Stimulated activated CD8-positive, alpha-beta memory T cell treated with anti-CD3 and anti-CD28 coated beads, Interleukin-4, amount 100 ng/mL, for 48 hours (primary cell): ENCODE results near the gene NELFB.
A peak's percentile ranks its signal among the peaks of the same experiment; 100 is the strongest.

ENCODE experiments used
- DNase-seq: peaks from one replicate; pipeline ENCODE4 v3.0.0-alpha.2; 2020

NELFB gene

DNA sequence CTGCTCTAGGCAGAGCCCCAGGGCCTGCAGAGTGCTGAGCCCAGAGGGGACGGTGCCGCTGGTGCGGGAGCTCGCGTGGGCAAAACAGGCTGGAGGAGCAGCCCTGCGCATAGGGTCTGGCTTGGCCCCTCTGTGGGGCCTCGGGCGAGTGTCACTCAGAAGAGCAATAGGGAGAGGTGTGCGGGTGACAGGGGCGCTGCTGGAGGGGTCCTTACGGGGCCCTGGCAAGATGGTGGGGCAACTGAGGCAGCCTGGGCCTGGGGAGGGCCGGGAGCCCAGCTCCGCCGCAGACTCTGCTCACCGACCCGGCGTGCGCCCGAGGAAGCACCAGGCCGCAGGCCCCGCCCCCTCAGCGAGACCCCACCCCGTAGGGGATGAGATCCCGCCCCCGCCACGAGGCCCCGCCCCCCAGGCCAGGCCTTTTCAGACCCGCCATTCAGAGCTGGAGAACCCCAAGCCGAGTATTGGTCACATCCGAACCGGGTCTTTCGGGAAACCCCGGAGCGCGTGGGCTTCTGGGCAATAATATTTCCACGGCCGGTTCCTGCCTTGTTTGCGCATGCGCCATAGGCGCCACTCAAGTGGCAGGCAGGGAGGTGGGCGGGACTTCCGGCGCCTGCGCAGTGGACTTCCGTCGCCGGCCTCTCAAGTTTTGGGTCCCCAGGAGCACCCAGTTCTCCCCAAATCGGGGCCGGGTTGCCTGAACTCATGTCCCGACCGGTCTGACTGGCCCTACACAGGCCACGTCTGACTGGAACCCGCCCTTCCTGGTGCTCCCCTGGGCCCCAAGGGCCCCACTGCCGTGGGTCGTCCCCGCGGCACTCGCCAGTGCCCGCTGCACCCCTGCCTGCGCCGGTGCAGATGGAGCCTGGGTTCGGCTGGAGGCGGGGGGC, 31.8 kb upstream of the NELFB start:
- DNase-seq: peak; percentile 99

DNA sequence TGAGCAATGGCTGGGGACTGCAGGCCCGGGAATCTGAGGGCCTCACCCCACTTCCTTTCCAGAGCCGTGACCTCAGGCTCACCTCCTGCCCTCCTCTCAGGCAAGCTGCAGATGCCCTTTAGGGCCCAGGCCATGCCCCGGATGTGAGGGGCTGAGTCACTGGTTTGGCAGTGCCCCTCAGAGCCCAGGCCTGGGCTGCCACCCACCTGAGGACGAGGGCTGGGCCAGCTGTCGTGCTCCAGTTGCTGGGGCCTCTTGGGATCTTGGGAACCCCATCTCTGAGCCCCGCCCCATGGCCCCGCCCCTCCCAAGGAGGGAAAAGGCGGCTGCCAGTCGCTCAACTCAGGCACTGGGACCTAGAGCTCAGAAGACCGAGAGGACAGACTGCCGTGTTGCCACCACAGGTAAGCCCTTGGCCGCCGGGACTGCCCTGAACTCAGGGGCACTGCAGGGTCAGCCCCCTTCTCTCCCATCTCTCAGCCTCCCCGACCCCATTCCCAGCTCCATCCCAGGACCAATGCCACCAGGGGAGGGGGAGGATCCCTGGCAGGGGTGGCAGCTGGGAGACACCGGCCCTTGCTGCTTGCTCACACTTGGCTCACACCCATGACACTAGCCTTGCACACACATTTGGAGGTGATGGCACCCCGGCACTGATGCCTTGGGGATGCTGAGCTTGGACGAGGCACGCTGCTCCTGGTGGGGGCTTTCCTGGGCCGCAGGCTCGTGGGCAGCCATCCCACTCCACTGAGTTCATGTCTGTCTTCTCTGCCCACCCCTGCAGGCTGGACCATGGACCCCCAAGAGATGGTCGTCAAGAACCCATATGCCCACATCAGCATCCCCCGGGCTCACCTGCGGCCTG, 30.1 kb upstream of the NELFB start, which contains the start of gene CYSRT1:
Gene CYSRT1, plus strand, starts transcription at position 345 of the 865 bp plus-strand sequence. Its CDS starts 448 bp downstream, at position 793.
- DNase-seq: no peak

GRCh38 chr9:137225699-137226331, 29.3 kb upstream of the NELFB start:
- no peak for DNase-seq

GRCh38 chr9:137226338-137227053, 28.6 kb upstream of the NELFB start:
- DNase-seq: no peak

- DNase-seq: peak; percentile 91
Measured at GRCh38 chr9:137227054-137227852, 27.9 kb upstream of the NELFB start, which contains the start of gene RNF224. Gene RNF224 (plus strand): TSS chr9:137227502. CDS start chr9:137228336, 834 bp downstream.

DNA sequence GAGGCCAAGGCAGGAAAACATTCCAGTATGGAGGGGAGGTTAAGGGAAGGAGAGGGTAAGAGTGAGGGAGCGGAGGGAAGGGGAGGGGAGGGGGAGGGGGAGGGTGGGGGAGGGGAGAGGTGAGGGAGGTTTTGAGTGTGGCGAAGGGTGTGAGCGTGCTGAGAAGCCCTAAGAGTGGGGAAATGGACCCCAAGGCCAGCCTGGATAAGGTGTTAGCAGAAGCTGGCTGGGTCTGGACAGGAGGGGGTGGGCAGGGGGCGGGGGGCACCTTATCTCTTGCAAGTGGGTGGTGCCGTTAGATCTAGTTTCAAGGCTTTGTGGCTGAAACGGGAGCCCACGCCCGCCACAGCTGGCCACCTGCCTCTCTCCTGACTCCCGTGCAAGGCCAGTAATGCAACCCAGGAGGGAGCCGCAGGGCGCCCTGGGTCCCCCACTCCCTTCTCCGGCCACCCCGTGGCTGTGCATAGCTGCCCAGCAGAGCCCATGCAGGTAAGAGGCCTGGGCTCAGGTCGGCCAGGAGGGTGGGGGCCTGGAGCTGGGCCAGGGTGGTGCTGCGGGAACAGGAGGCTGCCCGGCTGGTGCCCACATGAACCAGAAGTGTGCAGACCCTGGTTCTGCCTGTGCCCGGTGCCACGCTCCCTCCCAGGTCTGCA, 27.1 kb upstream of the NELFB start:
- no peak for DNase-seq

- no peak for DNase-seq
Measured at GRCh38 chr9:137228506-137228967, 26.6 kb upstream of the NELFB start.

DNA sequence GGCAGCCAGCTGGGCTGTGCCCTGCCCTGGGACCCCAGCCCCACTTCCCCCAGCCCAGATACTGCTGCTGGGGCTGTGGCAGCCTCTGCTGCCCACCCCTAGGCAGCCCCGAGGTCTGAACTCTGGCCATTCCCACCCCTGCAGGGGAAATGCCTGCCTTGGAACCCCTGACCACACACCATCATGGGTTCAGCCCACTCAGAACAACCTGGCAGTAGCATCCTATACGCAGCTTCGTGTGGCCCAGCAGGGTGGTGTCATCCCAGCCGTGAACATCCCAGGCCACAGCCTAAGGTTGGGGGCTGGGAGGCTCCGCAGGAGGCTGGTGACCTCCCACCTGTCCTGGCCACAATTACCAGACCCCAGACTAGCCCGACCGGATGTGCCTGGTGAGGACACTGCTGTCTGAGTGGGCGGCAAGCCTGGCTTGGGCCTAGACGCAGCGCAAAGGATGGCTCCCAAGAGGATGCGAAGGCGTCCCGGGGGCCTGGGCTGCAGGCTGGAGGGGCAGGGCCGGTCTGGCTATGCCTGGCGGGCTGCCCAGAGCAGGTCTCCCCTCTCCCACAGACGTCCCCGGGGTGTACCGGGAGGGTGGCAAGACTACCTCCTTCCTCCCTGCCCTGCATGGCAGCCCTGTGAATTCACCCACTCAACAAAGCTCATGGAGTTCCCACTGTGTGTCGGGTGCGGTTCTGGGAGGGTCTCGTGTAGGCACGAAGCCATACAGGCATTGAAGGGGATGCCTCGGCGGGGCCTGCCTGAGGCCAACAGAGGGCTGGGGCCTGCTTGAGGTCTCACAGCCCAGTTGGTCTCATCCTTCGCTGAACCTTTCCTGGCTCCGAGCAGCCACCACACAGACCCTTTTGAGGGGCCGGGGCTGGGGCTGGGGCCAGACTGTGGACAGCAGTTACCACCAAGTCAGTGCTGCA, 25.9 kb upstream of the NELFB start:
- no peak for DNase-seq

- no peak for DNase-seq
Measured at GRCh38 chr9:137229903-137230704, 25.0 kb upstream of the NELFB start.

DNA sequence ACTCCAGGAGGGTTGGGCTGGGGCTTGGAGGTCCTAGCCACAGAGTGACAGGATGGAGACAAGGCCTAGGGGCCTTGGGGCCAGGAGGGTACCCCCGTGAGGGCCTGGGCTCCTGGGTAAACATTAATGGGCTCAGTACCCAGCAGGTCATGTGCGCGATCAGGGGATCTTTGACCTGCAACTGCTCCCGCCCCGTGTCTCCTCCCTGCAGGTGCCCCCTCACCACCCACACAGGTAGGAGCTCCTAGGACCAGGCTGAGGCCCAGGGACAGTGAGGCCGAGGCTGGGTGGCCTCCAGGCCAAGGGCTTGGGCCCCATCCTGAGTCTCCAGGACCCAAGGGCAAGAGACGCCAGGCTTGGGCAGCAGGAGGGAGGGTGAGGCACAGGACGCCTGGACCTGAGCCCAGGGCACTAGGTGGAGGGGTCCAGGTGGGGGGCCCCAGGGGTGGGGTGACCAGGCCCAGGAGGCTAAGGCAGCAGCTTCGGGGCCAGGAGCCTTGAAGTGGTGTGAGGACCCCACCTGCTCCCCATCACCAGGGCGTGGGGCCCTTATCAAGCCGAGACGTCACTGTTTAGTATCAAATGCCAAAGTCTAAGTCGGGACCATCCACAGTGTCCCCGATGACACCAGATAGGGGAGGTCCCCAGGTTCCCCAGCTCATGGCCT, 24.3 kb upstream of the NELFB start, which contains the start of gene SLC34A3:
Gene SLC34A3, plus strand, starts transcription at position 197 of the 667 bp plus-strand sequence. CDS start 802 bp downstream, outside the sequence.
- DNase-seq: no peak

DNA sequence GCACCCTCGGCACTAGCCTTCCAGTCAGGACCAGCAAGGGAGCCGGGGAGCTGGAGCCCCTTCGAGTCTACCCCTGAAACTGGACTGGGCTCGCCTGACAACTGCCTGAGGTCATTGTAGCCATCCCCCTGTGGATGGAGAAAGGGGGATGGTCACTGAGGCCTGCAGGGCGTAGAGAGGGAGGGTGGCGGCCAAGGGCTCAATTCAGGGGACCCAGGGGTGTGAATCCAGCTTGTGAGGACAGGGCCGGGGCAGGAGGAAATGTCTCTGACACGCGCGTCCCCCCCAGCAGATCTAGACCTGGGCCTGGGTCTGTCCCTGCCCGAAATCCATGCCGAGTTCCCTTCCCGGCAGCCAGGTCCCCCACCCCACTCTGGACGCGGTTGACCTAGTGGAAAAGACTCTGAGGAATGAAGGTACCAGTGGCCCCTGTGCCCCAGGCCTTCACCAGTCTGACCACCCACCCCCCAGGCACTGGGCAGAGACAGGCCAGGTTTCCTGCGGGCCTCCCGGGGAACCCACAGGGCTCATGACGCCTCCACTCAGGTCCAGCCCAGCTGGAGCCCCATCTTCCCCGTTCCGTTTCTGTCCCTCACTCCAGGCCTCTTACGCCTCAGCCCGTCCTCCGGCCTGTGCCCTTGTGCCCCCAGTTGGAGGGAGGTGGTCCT, 23.6 kb upstream of the NELFB start:
- DNase-seq: no peak

DNA sequence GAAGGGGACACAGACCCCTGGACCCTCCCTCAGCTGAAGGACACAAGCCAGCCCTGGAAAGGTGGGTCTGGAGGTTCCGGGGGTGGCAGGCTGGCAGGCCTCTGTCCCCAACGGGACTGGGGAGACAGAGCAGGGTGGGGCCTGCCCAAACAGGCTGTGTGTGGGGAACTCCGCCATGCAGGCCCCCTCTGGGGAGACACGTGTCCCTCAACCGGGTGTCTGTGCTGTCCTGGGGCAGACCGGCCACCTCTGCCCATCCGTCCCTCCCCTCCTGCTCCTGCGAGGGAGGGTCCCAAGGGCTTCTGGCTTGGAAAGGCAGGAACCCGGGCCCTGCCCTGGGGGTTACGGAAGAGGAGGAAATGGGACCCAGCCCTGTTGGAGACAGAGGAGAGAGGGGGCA, 23.0 kb upstream of the NELFB start:
- no peak for DNase-seq

- DNase-seq: no peak
Measured at GRCh38 chr9:137232510-137232909, 22.6 kb upstream of the NELFB start.

- no peak for DNase-seq
Measured at GRCh38 chr9:137233143-137233980, 21.8 kb upstream of the NELFB start.

DNA sequence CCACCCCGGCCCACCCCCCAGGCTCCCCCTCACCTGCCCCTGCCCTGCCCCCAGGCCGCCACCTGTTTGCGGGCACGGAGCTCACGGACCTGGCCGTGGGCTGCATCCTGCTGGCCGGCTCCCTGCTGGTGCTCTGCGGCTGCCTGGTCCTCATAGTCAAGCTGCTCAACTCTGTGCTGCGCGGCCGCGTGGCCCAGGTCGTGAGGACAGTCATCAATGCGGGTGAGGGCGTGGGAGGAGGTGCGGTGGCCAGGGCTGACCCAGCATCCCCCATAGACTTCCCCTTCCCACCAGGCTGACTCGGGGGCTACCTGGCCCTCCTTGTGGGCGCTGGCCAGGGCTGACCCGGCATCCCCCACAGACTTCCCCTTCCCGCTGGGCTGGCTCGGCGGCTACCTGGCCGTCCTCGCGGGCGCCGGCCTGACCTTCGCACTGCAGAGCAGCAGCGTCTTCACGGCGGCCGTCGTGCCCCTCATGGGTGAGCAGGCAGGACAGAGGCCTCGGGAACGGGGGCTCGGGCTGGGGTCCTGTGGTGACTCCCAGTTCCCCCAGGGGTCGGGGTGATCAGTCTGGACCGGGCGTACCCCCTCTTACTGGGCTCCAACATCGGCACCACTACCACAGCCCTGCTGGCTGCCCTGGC, 21.0 kb upstream of the NELFB start:
- DNase-seq: no peak
